ENCODE results near the gene TPD52L2. TPM values are rescaled to one million over a fixed set of nuclear protein-coding genes. Genes with fewer than 3 reads are reported as not detected.

The TPD52L2 gene
- total RNA-seq, 2 experiments from 2014 or later = 43.1 to 44.6 TPM

GRCh38 chr20:63830841-63831588 is 34.1 kb upstream of the TPD52L2 start, which contains the start of gene ZBTB46:
TSS of gene ZBTB46 (minus strand) at chr20:63831264. CDS start at chr20:63790757, 40,507 bp downstream.
- H3K27ac Mint-ChIP-seq = no peak within 1 kb of the TSS
- POLR2A ChIA-PET = no interaction called here
- no peaks in the 10 kb centered on the region for H3K9me3 Mint-ChIP-seq
- CTCF ChIA-PET = no interaction called here
- ATAC-seq = peak; percentile 74
- peaks cover 13% of the 10 kb centered on the region for H3K4me1 Mint-ChIP-seq (ENCODE audit: low read depth)
- peaks cover 41% of the 10 kb centered on the region for H3K27me3 Mint-ChIP-seq
- peak within 1 kb of the TSS; percentile 66 for H3K4me3 Mint-ChIP-seq
- intact Hi-C loops (cut with micrococcal nuclease) = no loop called here
- H3K36me3 Mint-ChIP-seq (ENCODE audit: low read depth) = no peaks in the 10 kb centered on the region
- no peak for DNase-seq
- TF ChIP-seq CTCF (IDR thresholded peaks at IDR 0.05) = no peak

GRCh38 chr20:63831646-63831992 is 33.5 kb upstream of the TPD52L2 start:
- TF ChIP-seq CTCF (IDR thresholded peaks at IDR 0.05) = no peak
- H3K36me3 Mint-ChIP-seq (ENCODE audit: low read depth) = no peaks in the 10 kb centered on the region
- DNase-seq (no peak), ATAC-seq (no peak)
- peaks cover 11% of the 10 kb centered on the region for H3K4me1 Mint-ChIP-seq (ENCODE audit: low read depth)
- H3K9me3 Mint-ChIP-seq = no peaks in the 10 kb centered on the region
- H3K4me3 Mint-ChIP-seq = no peak overlapping the region
- H3K27me3 Mint-ChIP-seq = peaks cover 38% of the 10 kb centered on the region
- intact Hi-C loops (cut with micrococcal nuclease) = no loop called here
- no peak overlapping the region for H3K27ac Mint-ChIP-seq
- CTCF ChIA-PET = no interaction called here
- POLR2A ChIA-PET = no interaction called here

GRCh38 chr20:63831993-63832686 is 32.9 kb upstream of the TPD52L2 start:
- Mint-ChIP-seq H3K27me3 (peaks cover 33% of the 10 kb centered on the region), H3K4me3 (no peak overlapping the region), H3K27ac (no peak overlapping the region), H3K4me1 (ENCODE audit: low read depth) (peaks cover 11% of the 10 kb centered on the region), H3K36me3 (ENCODE audit: low read depth) (no peaks in the 10 kb centered on the region), H3K9me3 (no peaks in the 10 kb centered on the region)
- ChIA-PET POLR2A (interaction anchor here (1.4 kb wide), 1 partner anchor 149 kb away, joined by 3 read pairs; no protein-coding TSS in a partner anchor), CTCF (no interaction called here)
- intact Hi-C loops (cut with micrococcal nuclease) = no loop called here
- TF ChIP-seq CTCF (IDR thresholded peaks at IDR 0.05) = no peak
- no peak for ATAC-seq
- DNase-seq = no peak

- no peak overlapping the region for H3K4me3 Mint-ChIP-seq
- DNase-seq (no peak), ATAC-seq (no peak)
- H3K27ac Mint-ChIP-seq = no peak overlapping the region
- ChIA-PET POLR2A (interaction anchor here (1.4 kb wide), 1 partner anchor 151 kb away, joined by 3 read pairs; no protein-coding TSS in a partner anchor), CTCF (interaction anchor here (0.9 kb wide), 1 partner anchor 29 kb away, joined by 4 read pairs; no protein-coding TSS in a partner anchor)
- no peak for TF ChIP-seq CTCF (IDR thresholded peaks at IDR 0.05)
- H3K27me3 Mint-ChIP-seq = peaks cover 22% of the 10 kb centered on the region
- H3K4me1 Mint-ChIP-seq (ENCODE audit: low read depth) = peaks cover 11% of the 10 kb centered on the region
- H3K36me3 Mint-ChIP-seq (ENCODE audit: low read depth) = no peaks in the 10 kb centered on the region
- no peaks in the 10 kb centered on the region for H3K9me3 Mint-ChIP-seq
- intact Hi-C loops (cut with micrococcal nuclease) = no loop called here
Measured at GRCh38 chr20:63833776-63834490, 31.1 kb upstream of the TPD52L2 start.
